Stomach (tissue), 4 donors: Measurements from ENCODE around the gene ETS1.

ENCODE experiments used
- POLR2A ChIP-seq, 4 donors: fragments of 450-650 bp; IDR thresholded peaks; one replicate each; pipeline ENCODE4 v1.6.1; 2016; ENCODE audit warnings: antibody characterized with exemption in 4 of 4, control low read depth in 2 of 4, mild to moderate bottlenecking in 1 of 4, moderate library complexity in 1 of 4
- TF ChIP-seq, protein P1 (sequence below), 7 experiments: fragments of 450-650 bp in 4 of 7; fragments of 200-600 bp in 3 of 7; sonication (generic) in 3 of 7; IDR thresholded peaks; one replicate each; pipeline ENCODE4 v1.5.1; 2016 to 2019; ENCODE audit warnings: antibody characterized with exemption in 7 of 7, control low read depth in 2 of 7, mild to moderate bottlenecking in 1 of 7

DNA sequence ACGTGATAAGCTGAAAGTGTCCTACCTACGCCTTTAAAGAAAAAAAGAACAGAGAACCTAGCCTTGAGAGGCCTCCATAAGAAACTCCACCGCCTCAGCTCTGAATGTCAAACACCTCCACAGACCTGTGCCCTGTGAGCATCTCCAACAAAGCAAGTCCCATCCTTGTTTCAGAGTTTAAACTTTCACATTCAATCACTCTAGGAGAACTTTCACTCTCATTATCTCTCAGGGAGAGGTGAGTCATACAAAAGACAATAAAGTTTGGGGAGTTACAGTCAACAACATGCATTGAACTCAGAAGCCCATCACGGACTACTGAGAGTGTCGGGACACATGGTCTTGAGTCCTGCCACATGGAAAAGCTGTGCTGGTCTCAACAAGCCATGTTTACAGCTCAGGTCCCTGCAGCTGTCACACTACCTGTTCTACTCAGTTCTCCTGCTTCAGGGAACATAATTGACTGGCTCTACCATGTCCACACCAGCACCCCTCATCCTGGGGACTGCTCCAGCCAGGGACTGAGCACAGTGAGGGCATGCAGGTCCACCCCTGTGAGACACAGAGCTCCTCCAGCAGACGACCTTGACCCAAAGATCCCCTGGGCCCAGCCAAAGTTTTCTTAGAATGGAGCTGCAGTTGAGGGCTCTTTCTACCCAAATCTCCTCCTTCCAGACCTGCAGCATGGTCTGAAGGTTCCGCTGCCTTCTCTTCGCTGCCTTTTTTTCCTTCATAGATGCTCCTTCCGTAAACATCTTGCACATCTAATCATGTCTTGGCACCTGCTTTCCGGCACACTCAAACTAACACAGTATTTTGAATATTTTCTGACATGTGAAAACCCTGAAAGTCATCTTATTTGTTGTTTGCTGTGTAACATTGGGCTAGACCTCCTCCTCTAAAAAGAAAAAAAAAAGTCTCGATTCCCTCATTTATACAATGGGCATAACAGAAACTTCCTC lies 114.9 kb downstream of the ETS1 start:
- TF ChIP-seq, protein P1, sequence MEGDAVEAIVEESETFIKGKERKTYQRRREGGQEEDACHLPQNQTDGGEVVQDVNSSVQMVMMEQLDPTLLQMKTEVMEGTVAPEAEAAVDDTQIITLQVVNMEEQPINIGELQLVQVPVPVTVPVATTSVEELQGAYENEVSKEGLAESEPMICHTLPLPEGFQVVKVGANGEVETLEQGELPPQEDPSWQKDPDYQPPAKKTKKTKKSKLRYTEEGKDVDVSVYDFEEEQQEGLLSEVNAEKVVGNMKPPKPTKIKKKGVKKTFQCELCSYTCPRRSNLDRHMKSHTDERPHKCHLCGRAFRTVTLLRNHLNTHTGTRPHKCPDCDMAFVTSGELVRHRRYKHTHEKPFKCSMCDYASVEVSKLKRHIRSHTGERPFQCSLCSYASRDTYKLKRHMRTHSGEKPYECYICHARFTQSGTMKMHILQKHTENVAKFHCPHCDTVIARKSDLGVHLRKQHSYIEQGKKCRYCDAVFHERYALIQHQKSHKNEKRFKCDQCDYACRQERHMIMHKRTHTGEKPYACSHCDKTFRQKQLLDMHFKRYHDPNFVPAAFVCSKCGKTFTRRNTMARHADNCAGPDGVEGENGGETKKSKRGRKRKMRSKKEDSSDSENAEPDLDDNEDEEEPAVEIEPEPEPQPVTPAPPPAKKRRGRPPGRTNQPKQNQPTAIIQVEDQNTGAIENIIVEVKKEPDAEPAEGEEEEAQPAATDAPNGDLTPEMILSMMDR (IDR thresholded peaks at IDR 0.05), result no peak
- no peak for TF ChIP-seq POLR2A (IDR thresholded peaks at IDR 0.05)
